Measurements from ENCODE around the gene CD200R1. TPM values are rescaled to one million over a fixed set of nuclear protein-coding genes. Genes with fewer than 3 reads are reported as not detected.
"Not testable (repeated sequence)": the region's sequence is repeated elsewhere in the genome, so short reads cannot be mapped to it uniquely, and the experiment has no call there.

Gene CD200R1
- total and polyA plus RNA-seq, 5 donors from 2014 or later, result 3.9 to 7.5 (median 5.1) TPM

- not testable (repeated sequence) for H3K27ac ChIP-seq (ENCODE audit: insufficient read depth, low read length, poor library complexity, severe bottlenecking); H3K27me3 ChIP-seq (ENCODE audit: control insufficient read depth, insufficient read depth, low read length); DNase-seq; H3K4me1 Mint-ChIP-seq; ATAC-seq (ENCODE audit: low read depth in 2 of 2); H3K4me3 Mint-ChIP-seq; H3K36me3 ChIP-seq (ENCODE audit: control insufficient read depth, insufficient read depth, low read length); H3K27me3 Mint-ChIP-seq; H3K36me3 Mint-ChIP-seq; H3K4me3 ChIP-seq (ENCODE audit: low read depth, low read length); H3K4me1 ChIP-seq (ENCODE audit: control insufficient read depth, insufficient read depth, low read length, poor library complexity, severe bottlenecking); H3K9me3 ChIP-seq (ENCODE audit: control insufficient read depth in 2 of 2, low read length in 2 of 2)
- H3K27ac Mint-ChIP-seq, result peak overlapping the region in 1 of 3 donors; percentile 64
- peaks cover 0 to 34% (median 10%) of the 10 kb centered on the region in 7 donors for H3K9me3 Mint-ChIP-seq
Measured at GRCh38 chr3:112919541-112919940, 55.4 kb downstream of the CD200R1 start.

GRCh38 chr3:112908252-112908651 is 66.7 kb downstream of the CD200R1 start:
- no peak overlapping the region for H3K4me3 ChIP-seq (ENCODE audit: low read depth, low read length)
- Mint-ChIP-seq H3K9me3 (peaks cover 0 to 13% (median 4%) of the 10 kb centered on the region in 7 donors), H3K27ac (no peak overlapping the region), H3K4me1 (peaks cover 0 to 10% (median 5%) of the 10 kb centered on the region in 4 donors), H3K36me3 (no peaks in the 10 kb centered on the region), H3K4me3 (no peak overlapping the region), H3K27me3 (no peaks in the 10 kb centered on the region)
- ATAC-seq (ENCODE audit: low read depth in 2 of 2) (peak in 1 of 2 donors; percentile 44), DNase-seq (no peak)
- H3K9me3 ChIP-seq (ENCODE audit: control insufficient read depth in 2 of 2, low read length in 2 of 2), result peaks cover 0 to 2% of the 10 kb centered on the region in 2 experiments
- H3K4me1 ChIP-seq (ENCODE audit: control insufficient read depth, insufficient read depth, low read length, poor library complexity, severe bottlenecking), result peaks cover 5% of the 10 kb centered on the region
- H3K36me3 ChIP-seq (ENCODE audit: control insufficient read depth, insufficient read depth, low read length), result no peaks in the 10 kb centered on the region
- H3K27ac ChIP-seq (ENCODE audit: insufficient read depth, low read length, poor library complexity, severe bottlenecking), result no peak overlapping the region
- no peaks in the 10 kb centered on the region for H3K27me3 ChIP-seq (ENCODE audit: control insufficient read depth, insufficient read depth, low read length)

- no peak for ATAC-seq (ENCODE audit: low read depth in 2 of 2)
- Histone ChIP-seq H3K27me3 (ENCODE audit: control insufficient read depth, insufficient read depth, low read length) (no peaks in the 10 kb centered on the region), H3K4me1 (ENCODE audit: control insufficient read depth, insufficient read depth, low read length, poor library complexity, severe bottlenecking) (peaks cover 5% of the 10 kb centered on the region), H3K9me3 (ENCODE audit: control insufficient read depth in 2 of 2, low read length in 2 of 2) (no peaks in the 10 kb centered on the region), H3K36me3 (ENCODE audit: control insufficient read depth, insufficient read depth, low read length) (no peaks in the 10 kb centered on the region), H3K4me3 (ENCODE audit: low read depth, low read length) (no peak overlapping the region), H3K27ac (ENCODE audit: insufficient read depth, low read length, poor library complexity, severe bottlenecking) (no peak overlapping the region)
- no peak for DNase-seq
- peaks cover 0 to 13% (median 2%) of the 10 kb centered on the region in 7 donors for H3K9me3 Mint-ChIP-seq
- H3K4me3 Mint-ChIP-seq, result no peak overlapping the region
- H3K36me3 Mint-ChIP-seq, result no peaks in the 10 kb centered on the region
- H3K27ac Mint-ChIP-seq, result no peak overlapping the region
- H3K4me1 Mint-ChIP-seq, result peaks cover 0 to 11% (median 2%) of the 10 kb centered on the region in 4 donors
- H3K27me3 Mint-ChIP-seq, result no peaks in the 10 kb centered on the region
Measured at GRCh38 chr3:112904786-112905185, 70.1 kb downstream of the CD200R1 start.

GRCh38 chr3:112900113-112900512 is 74.8 kb downstream of the CD200R1 start:
- Histone ChIP-seq H3K4me3 (ENCODE audit: low read depth, low read length) (no peak overlapping the region), H3K36me3 (ENCODE audit: control insufficient read depth, insufficient read depth, low read length) (no peaks in the 10 kb centered on the region), H3K9me3 (ENCODE audit: control insufficient read depth in 2 of 2, low read length in 2 of 2) (no peaks in the 10 kb centered on the region), H3K4me1 (ENCODE audit: control insufficient read depth, insufficient read depth, low read length, poor library complexity, severe bottlenecking) (no peaks in the 10 kb centered on the region), H3K27me3 (ENCODE audit: control insufficient read depth, insufficient read depth, low read length) (no peaks in the 10 kb centered on the region), H3K27ac (ENCODE audit: insufficient read depth, low read length, poor library complexity, severe bottlenecking) (no peak overlapping the region)
- H3K4me1 Mint-ChIP-seq, result peaks cover 0 to 5% (median 0%) of the 10 kb centered on the region in 4 donors
- ATAC-seq (ENCODE audit: low read depth in 2 of 2), result no peak
- H3K4me3 Mint-ChIP-seq, result no peak overlapping the region
- peaks cover 0 to 13% (median 2%) of the 10 kb centered on the region in 7 donors for H3K9me3 Mint-ChIP-seq
- no peaks in the 10 kb centered on the region for H3K27me3 Mint-ChIP-seq
- no peak overlapping the region for H3K27ac Mint-ChIP-seq
- H3K36me3 Mint-ChIP-seq, result no peaks in the 10 kb centered on the region
- DNase-seq, result no peak

GRCh38 chr3:112897791-112898190 is 77.1 kb downstream of the CD200R1 start:
- Mint-ChIP-seq H3K4me1 (peaks cover 0 to 5% (median 0%) of the 10 kb centered on the region in 4 donors), H3K27ac (no peak overlapping the region), H3K9me3 (peaks cover 0 to 1% (median 0%) of the 10 kb centered on the region in 7 donors), H3K27me3 (peaks cover 4% of the 10 kb centered on the region), H3K4me3 (no peak overlapping the region), H3K36me3 (no peaks in the 10 kb centered on the region)
- no peak for DNase-seq
- no peak for ATAC-seq (ENCODE audit: low read depth in 2 of 2)
- Histone ChIP-seq H3K36me3 (ENCODE audit: control insufficient read depth, insufficient read depth, low read length) (no peaks in the 10 kb centered on the region), H3K27ac (ENCODE audit: insufficient read depth, low read length, poor library complexity, severe bottlenecking) (no peak overlapping the region), H3K9me3 (ENCODE audit: control insufficient read depth in 2 of 2, low read length in 2 of 2) (no peaks in the 10 kb centered on the region), H3K4me3 (ENCODE audit: low read depth, low read length) (no peak overlapping the region), H3K4me1 (ENCODE audit: control insufficient read depth, insufficient read depth, low read length, poor library complexity, severe bottlenecking) (no peaks in the 10 kb centered on the region), H3K27me3 (ENCODE audit: control insufficient read depth, insufficient read depth, low read length) (no peaks in the 10 kb centered on the region)

- Mint-ChIP-seq H3K4me1 (no peaks in the 10 kb centered on the region), H3K4me3 (no peak overlapping the region), H3K27me3 (peaks cover 26% of the 10 kb centered on the region), H3K27ac (no peak overlapping the region), H3K36me3 (no peaks in the 10 kb centered on the region), H3K9me3 (peaks cover 0 to 2% (median 0%) of the 10 kb centered on the region in 7 donors)
- Histone ChIP-seq H3K4me1 (ENCODE audit: control insufficient read depth, insufficient read depth, low read length, poor library complexity, severe bottlenecking) (no peaks in the 10 kb centered on the region), H3K27ac (ENCODE audit: insufficient read depth, low read length, poor library complexity, severe bottlenecking) (no peak overlapping the region), H3K9me3 (ENCODE audit: control insufficient read depth in 2 of 2, low read length in 2 of 2) (no peaks in the 10 kb centered on the region), H3K27me3 (ENCODE audit: control insufficient read depth, insufficient read depth, low read length) (peaks cover 6% of the 10 kb centered on the region), H3K4me3 (ENCODE audit: low read depth, low read length) (no peak overlapping the region), H3K36me3 (ENCODE audit: control insufficient read depth, insufficient read depth, low read length) (no peaks in the 10 kb centered on the region)
- ATAC-seq (ENCODE audit: low read depth in 2 of 2), result no peak
- no peak for DNase-seq
Measured at GRCh38 chr3:112894258-112894657, 80.6 kb downstream of the CD200R1 start.

- Histone ChIP-seq H3K27me3 (ENCODE audit: control insufficient read depth, insufficient read depth, low read length) (peaks cover 6% of the 10 kb centered on the region), H3K4me3 (ENCODE audit: low read depth, low read length) (no peak overlapping the region), H3K9me3 (ENCODE audit: control insufficient read depth in 2 of 2, low read length in 2 of 2) (no peaks in the 10 kb centered on the region), H3K4me1 (ENCODE audit: control insufficient read depth, insufficient read depth, low read length, poor library complexity, severe bottlenecking) (no peaks in the 10 kb centered on the region), H3K36me3 (ENCODE audit: control insufficient read depth, insufficient read depth, low read length) (no peaks in the 10 kb centered on the region), H3K27ac (ENCODE audit: insufficient read depth, low read length, poor library complexity, severe bottlenecking) (no peak overlapping the region)
- no peak for ATAC-seq (ENCODE audit: low read depth in 2 of 2)
- peaks cover 33% of the 10 kb centered on the region for H3K27me3 Mint-ChIP-seq
- no peaks in the 10 kb centered on the region for H3K4me1 Mint-ChIP-seq
- DNase-seq, result no peak
- no peak overlapping the region for H3K4me3 Mint-ChIP-seq
- H3K27ac Mint-ChIP-seq, result no peak overlapping the region
- peaks cover 0 to 2% (median 1%) of the 10 kb centered on the region in 7 donors for H3K9me3 Mint-ChIP-seq
- no peaks in the 10 kb centered on the region for H3K36me3 Mint-ChIP-seq
Measured at GRCh38 chr3:112889357-112889756, 85.5 kb downstream of the CD200R1 start.

GRCh38 chr3:112888381-112889085 is 86.4 kb downstream of the CD200R1 start:
- Mint-ChIP-seq H3K27me3 (peaks cover 38% of the 10 kb centered on the region), H3K4me3 (no peak overlapping the region), H3K27ac (no peak overlapping the region), H3K9me3 (peaks cover 0 to 2% (median 1%) of the 10 kb centered on the region in 7 donors), H3K4me1 (no peaks in the 10 kb centered on the region), H3K36me3 (no peaks in the 10 kb centered on the region)
- Histone ChIP-seq H3K9me3 (ENCODE audit: control insufficient read depth in 2 of 2, low read length in 2 of 2) (no peaks in the 10 kb centered on the region), H3K4me3 (ENCODE audit: low read depth, low read length) (no peak overlapping the region), H3K27me3 (ENCODE audit: control insufficient read depth, insufficient read depth, low read length) (peaks cover 6% of the 10 kb centered on the region), H3K27ac (ENCODE audit: insufficient read depth, low read length, poor library complexity, severe bottlenecking) (no peak overlapping the region), H3K36me3 (ENCODE audit: control insufficient read depth, insufficient read depth, low read length) (no peaks in the 10 kb centered on the region), H3K4me1 (ENCODE audit: control insufficient read depth, insufficient read depth, low read length, poor library complexity, severe bottlenecking) (no peaks in the 10 kb centered on the region)
- ATAC-seq (ENCODE audit: low read depth in 2 of 2), result no peak
- DNase-seq, result no peak
